ENCODE measurements around the gene ASB2.

DNA sequence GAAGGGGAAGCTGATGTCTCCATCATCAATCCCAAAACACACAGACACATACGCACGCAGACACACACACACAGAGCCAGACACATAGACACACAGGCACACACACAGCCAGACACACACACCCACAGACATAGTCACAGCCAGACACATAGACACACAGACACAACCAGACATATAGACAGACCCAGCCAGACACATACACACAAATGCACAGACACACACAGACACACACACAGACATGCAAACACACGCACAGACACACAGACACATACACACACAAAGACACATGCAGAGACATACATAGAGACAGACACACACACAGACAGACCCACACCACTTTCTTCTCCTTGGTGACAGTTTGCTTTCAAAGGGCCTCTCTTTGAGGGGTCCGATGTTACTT lies 27.0 kb upstream of the ASB2 start:
- no peak for TF ChIP-seq CTCF (IDR thresholded peaks at IDR 0.05; ENCODE audit: control extremely low read depth in 1 of 3, insufficient read depth in 1 of 3, low read depth in 1 of 3, low read length in 3 of 3)
- no peak for TF ChIP-seq RXRA (IDR thresholded peaks at IDR 0.05; ENCODE audit: insufficient read depth, low read depth, low read length)
- TF ChIP-seq CEBPB (IDR thresholded peaks at IDR 0.05; ENCODE audit: low read depth, low read length), result no peak
- no peak for TF ChIP-seq SIX5 (IDR thresholded peaks at IDR 0.05; ENCODE audit: low read depth, low read length)
- TF ChIP-seq EZH2 (IDR thresholded peaks at IDR 0.05; ENCODE audit: low read depth, low read length, severe bottlenecking), result no peak
- no peak for TF ChIP-seq KDM1A (IDR thresholded peaks at IDR 0.05; ENCODE audit: borderline replicate concordance, low read length)
- no peak for TF ChIP-seq SUZ12 (IDR thresholded peaks at IDR 0.05; ENCODE audit: low read length)
